HG02623 (cell line): ENCODE results near the gene OLFM1.
"Not testable (repeated sequence)": the region's sequence is repeated elsewhere in the genome, so short reads cannot be mapped to it uniquely, and the experiment has no call there.

Source experiments
- ATAC-seq: cut with Tn5 transposase; IDR thresholded peaks from one replicate; pipeline ENCODE4 v1.9.1; 2021; ENCODE audit warnings: moderate library complexity; ENCODE audit not compliant: unreplicated experiment

Gene OLFM1

GRCh38 chr9:135104761-135105160 lies 17.3 kb downstream of the OLFM1 start:
- ATAC-seq = no peak

- no peak for ATAC-seq
These were observed 17.8 kb downstream of the OLFM1 start for GRCh38 chr9:135105211-135105745.

GRCh38 chr9:135105938-135106491 lies 18.5 kb downstream of the OLFM1 start:
- no peak for ATAC-seq

- ATAC-seq = no peak
These were observed 19.2 kb downstream of the OLFM1 start for GRCh38 chr9:135106551-135107270.

- ATAC-seq = no peak
These were observed 20.2 kb downstream of the OLFM1 start for GRCh38 chr9:135107581-135108235.

- no peak for ATAC-seq
These were observed 21.5 kb downstream of the OLFM1 start for GRCh38 chr9:135108831-135109510.

- ATAC-seq = no peak
These were observed 22.2 kb downstream of the OLFM1 start for GRCh38 chr9:135109650-135110049.

GRCh38 chr9:135110416-135110815 lies 22.9 kb downstream of the OLFM1 start:
- ATAC-seq = no peak

GRCh38 chr9:135111600-135111999 lies 24.1 kb downstream of the OLFM1 start:
- not testable (repeated sequence) for ATAC-seq

GRCh38 chr9:135116371-135116770 lies 28.9 kb downstream of the OLFM1 start:
- ATAC-seq = no peak

GRCh38 chr9:135116881-135117280 lies 29.4 kb downstream of the OLFM1 start:
- no peak for ATAC-seq

GRCh38 chr9:135117281-135117680 lies 29.8 kb downstream of the OLFM1 start:
- no peak for ATAC-seq

- no peak for ATAC-seq
These were observed 32.1 kb downstream of the OLFM1 start for GRCh38 chr9:135119496-135120064.

GRCh38 chr9:135120249-135120648 lies 32.8 kb downstream of the OLFM1 start:
- no peak for ATAC-seq

- no peak for ATAC-seq
These were observed 34.8 kb downstream of the OLFM1 start for GRCh38 chr9:135122316-135122715.

- ATAC-seq = no peak
These were observed 35.8 kb downstream of the OLFM1 start for GRCh38 chr9:135123126-135123772.

- no peak for ATAC-seq
These were observed 36.3 kb downstream of the OLFM1 start for GRCh38 chr9:135123773-135124134.

- no peak for ATAC-seq
These were observed 39.2 kb downstream of the OLFM1 start for GRCh38 chr9:135126451-135127187.

GRCh38 chr9:135127718-135128670 lies 40.5 kb downstream of the OLFM1 start:
- no peak for ATAC-seq
